Kidney (tissue), 14 donors: ENCODE measurements around the gene CCDC81. TPM values are rescaled to one million over a fixed set of nuclear protein-coding genes. Genes with fewer than 3 reads are reported as not detected.

Experiments
- DNase-seq, 5 donors: peaks; one replicate each; pipeline ENCODE4 v3.0.0-alpha.2; 2013 to 2020
- FAIRE-seq: peaks from 2 replicates; lab custom pipeline; 2012; peaks lifted over from hg19 to GRCh38; lab: Jason Lieb, UNC
- H3K27ac ChIP-seq, 2 donors: one replicate each; pipeline ENCODE4 v1.7.0; 2013; ENCODE audit warnings: low read depth in 2 of 2, low read length in 2 of 2, inconsistent platforms in 1 of 2
- H3K27me3 ChIP-seq: one replicate; pipeline ENCODE4 v1.7.1; 2013; ENCODE audit warnings: low read length, inconsistent platforms; ENCODE audit not compliant: control insufficient read depth, insufficient read depth
- H3K36me3 ChIP-seq, 3 donors: one replicate each; pipeline versions ENCODE4 v1.7.0 to v1.7.1; 2013; ENCODE audit warnings: low read length in 3 of 3, control low read depth in 1 of 3, inconsistent platforms in 1 of 3; ENCODE audit not compliant: insufficient read depth in 3 of 3, control insufficient read depth in 2 of 3
- H3K4me1 ChIP-seq, 3 donors: one replicate each; pipeline versions ENCODE4 v1.7.0 to v1.7.1; 2013; ENCODE audit warnings: low read length in 3 of 3, inconsistent platforms in 1 of 3, low read depth in 1 of 3; ENCODE audit not compliant: control insufficient read depth in 2 of 3, insufficient read depth in 2 of 3
- H3K4me3 ChIP-seq, 3 donors: one replicate each; pipeline versions ENCODE4 v1.7.0 to v1.8.1; 2013; ENCODE audit warnings: low read length in 3 of 3, control low read depth in 1 of 3, inconsistent platforms in 1 of 3
- H3K9ac ChIP-seq, 3 donors: one replicate each; pipeline versions ENCODE4 v1.7.0 to v1.7.1; 2013; ENCODE audit warnings: low read length in 3 of 3, control low read depth in 1 of 3, inconsistent platforms in 1 of 3
- H3K9me3 ChIP-seq, 3 donors: one replicate each; pipeline versions ENCODE4 v1.7.0 to v1.7.1; 2013; ENCODE audit warnings: low read length in 3 of 3, control low read depth in 1 of 3, inconsistent platforms in 1 of 3; ENCODE audit not compliant: control insufficient read depth in 2 of 3, insufficient read depth in 1 of 3
- CTCF ChIP-seq: IDR thresholded peaks from 3 replicates; pipeline ENCODE4 v1.5.1; 2012; ENCODE audit warnings: mild to moderate bottlenecking, moderate library complexity, borderline replicate concordance; ENCODE audit not compliant: insufficient read depth; ENCODE audit errors: extremely low read depth
- intact Hi-C: fragments of 100-400 bp; cut with DNase I; formaldehyde crosslinking; loops from one replicate; pipeline ENCODE4 v1.11.1; 2022
- polyA plus RNA-seq: library from polyadenylated mRNA; stranded (reverse); fragments of 350-450 nt; fragmentation: Illumina TruSeq; extraction: RNeasy Lipid Tissue Mini Kit (QIAGEN cat#74804); gene quantifications from one replicate; pipeline ENCODE4 v1.2.3, GENCODE V29; 2014; ENCODE audit warnings: low read depth, low replicate concordance; ENCODE audit not compliant: insufficient read depth
- total RNA-seq: library from RNA; stranded (reverse); fragmentation: NEBNext Ultra II Directional; extraction: Animal tissue kit (Norgen Biotek cat#: 25700); gene quantifications from one replicate; pipeline ENCODE4 v1.2.1, GENCODE V29; 2021
- donor health status: control.
- donor health status: control.
- donor health status: control.
- donor health status: control.
- donor health status: control.
- donor health status: DM: yes; HTN: yes; CAD: no.
- donor health status: Normal renal cell carcinoma (clear cell type).

The CCDC81 gene
- total and polyA plus RNA-seq, 2 donors from 2014 or later = 0.54 to 1.1 TPM

DNA sequence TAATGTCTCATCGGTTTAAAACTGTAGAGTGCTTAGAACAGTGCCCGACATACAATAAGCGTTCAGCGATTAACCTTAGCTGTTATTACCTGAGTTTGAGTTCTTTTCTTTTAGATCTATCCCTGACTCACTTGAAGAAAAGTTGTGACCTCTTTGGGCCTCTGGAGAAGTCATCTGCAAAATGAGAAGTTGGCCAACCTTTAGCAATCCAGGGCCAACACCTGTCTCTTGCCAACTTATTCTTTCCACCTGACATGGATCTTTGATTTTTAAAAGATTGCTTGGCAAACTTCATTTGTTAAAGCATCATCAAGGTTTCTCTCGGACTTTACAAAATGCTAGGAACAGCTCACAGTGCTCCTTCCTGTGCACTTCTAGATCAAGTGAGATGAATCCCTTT is 89.3 kb downstream of the CCDC81 start:
- H3K4me3 ChIP-seq = no peak overlapping the region
- no peak for DNase-seq
- no peak overlapping the region for H3K27ac ChIP-seq
- H3K4me1 ChIP-seq = peaks cover 0 to 2% (median 0%) of the 10 kb centered on the region in 3 donors
- no peaks in the 10 kb centered on the region for H3K36me3 ChIP-seq
- H3K27me3 ChIP-seq = no peaks in the 10 kb centered on the region
- no peak for TF ChIP-seq CTCF
- no peak overlapping the region for H3K9ac ChIP-seq
- intact Hi-C loops = loop anchor here (10.0 kb wide), 1 partner anchor 131 kb away; no protein-coding TSS in a partner anchor
- no peak for FAIRE-seq
- no peaks in the 10 kb centered on the region for H3K9me3 ChIP-seq

- Histone ChIP-seq H3K27ac (no peak overlapping the region), H3K27me3 (no peaks in the 10 kb centered on the region), H3K9me3 (no peaks in the 10 kb centered on the region), H3K36me3 (no peaks in the 10 kb centered on the region), H3K9ac (no peak overlapping the region), H3K4me1 (peaks cover 0 to 4% (median 0%) of the 10 kb centered on the region in 3 donors), H3K4me3 (no peak overlapping the region)
- FAIRE-seq (no peak), DNase-seq (no peak)
- no peak for TF ChIP-seq CTCF
- intact Hi-C loops = loop anchor here (10.0 kb wide), 1 partner anchor 130 kb away; no protein-coding TSS in a partner anchor
These were observed 90.0 kb downstream of the CCDC81 start for GRCh38 chr11:86464509-86465221.

- no peak for DNase-seq
- Histone ChIP-seq H3K36me3 (no peaks in the 10 kb centered on the region), H3K9ac (no peak overlapping the region), H3K27me3 (no peaks in the 10 kb centered on the region), H3K4me1 (peaks cover 0 to 6% (median 0%) of the 10 kb centered on the region in 3 donors), H3K9me3 (no peaks in the 10 kb centered on the region), H3K4me3 (no peak overlapping the region), H3K27ac (no peak overlapping the region)
- FAIRE-seq = no peak
- intact Hi-C loops = loop anchor here (10.0 kb wide), 1 partner anchor 127 kb away; no protein-coding TSS in a partner anchor
- no peak for TF ChIP-seq CTCF
These were observed 93.5 kb downstream of the CCDC81 start for GRCh38 chr11:86468169-86468568.
